ENCODE data around the gene CACNA2D1.

- TF ChIP-seq POLR2A (IDR thresholded peaks at IDR 0.05; ENCODE audit: low read length) (no peak), BHLHE40 (IDR thresholded peaks at IDR 0.05; ENCODE audit: low read depth, low read length) (no peak), CTCF (IDR thresholded peaks at IDR 0.05) (no peak), RFX5 (IDR thresholded peaks at IDR 0.05) (no peak), MAZ (IDR thresholded peaks at IDR 0.05; ENCODE audit: borderline replicate concordance, low read depth, low read length) (no peak), SMC3 (IDR thresholded peaks at IDR 0.05) (no peak), EP300 (IDR thresholded peaks at IDR 0.05) (no peak)
- TF ChIP-seq, protein P1, sequence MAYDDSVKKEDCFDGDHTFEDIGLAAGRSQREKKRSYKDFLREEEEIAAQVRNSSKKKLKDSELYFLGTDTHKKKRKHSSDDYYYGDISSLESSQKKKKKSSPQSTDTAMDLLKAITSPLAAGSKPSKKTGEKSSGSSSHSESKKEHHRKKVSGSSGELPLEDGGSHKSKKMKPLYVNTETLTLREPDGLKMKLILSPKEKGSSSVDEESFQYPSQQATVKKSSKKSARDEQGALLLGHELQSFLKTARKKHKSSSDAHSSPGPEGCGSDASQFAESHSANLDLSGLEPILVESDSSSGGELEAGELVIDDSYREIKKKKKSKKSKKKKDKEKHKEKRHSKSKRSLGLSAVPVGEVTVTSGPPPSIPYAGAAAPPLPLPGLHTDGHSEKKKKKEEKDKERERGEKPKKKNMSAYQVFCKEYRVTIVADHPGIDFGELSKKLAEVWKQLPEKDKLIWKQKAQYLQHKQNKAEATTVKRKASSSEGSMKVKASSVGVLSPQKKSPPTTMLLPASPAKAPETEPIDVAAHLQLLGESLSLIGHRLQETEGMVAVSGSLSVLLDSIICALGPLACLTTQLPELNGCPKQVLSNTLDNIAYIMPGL (CRISPR knock-in tag; IDR thresholded peaks at IDR 0.05; ENCODE audit: borderline replicate concordance), result no peak
Observed at GRCh38 chr7:82467020-82467419, 23.4 kb upstream of the CACNA2D1 start.
